ENCODE measurements around the gene LGALS8.

- TF ChIP-seq CTCF (IDR thresholded peaks at IDR 0.05) (no peak), POLR2A (IDR thresholded peaks at IDR 0.05) (no peak), EP300 (IDR thresholded peaks at IDR 0.05) (no peak)
Observed at GRCh38 chr1:236565530-236565929, 41.7 kb downstream of the LGALS8 start.
